Kidney (tissue), 14 donors: Measurements from ENCODE around the gene RABL6. TPM values are rescaled to one million over a fixed set of nuclear protein-coding genes. Genes with fewer than 3 reads are reported as not detected.

ENCODE experiments used
- DNase-seq, 5 donors: peaks; one replicate each; pipeline ENCODE4 v3.0.0-alpha.2; 2013 to 2020
- FAIRE-seq: peaks from 2 replicates; lab custom pipeline; 2012; peaks lifted over from hg19 to GRCh38; lab: Jason Lieb, UNC
- H3K27ac ChIP-seq, 2 donors: one replicate each; pipeline ENCODE4 v1.7.0; 2013; ENCODE audit warnings: low read depth in 2 of 2, low read length in 2 of 2, inconsistent platforms in 1 of 2
- H3K27me3 ChIP-seq: one replicate; pipeline ENCODE4 v1.7.1; 2013; ENCODE audit warnings: low read length, inconsistent platforms; ENCODE audit not compliant: control insufficient read depth, insufficient read depth
- H3K36me3 ChIP-seq, 3 donors: one replicate each; pipeline versions ENCODE4 v1.7.0 to v1.7.1; 2013; ENCODE audit warnings: low read length in 3 of 3, control low read depth in 1 of 3, inconsistent platforms in 1 of 3; ENCODE audit not compliant: insufficient read depth in 3 of 3, control insufficient read depth in 2 of 3
- H3K4me1 ChIP-seq, 3 donors: one replicate each; pipeline versions ENCODE4 v1.7.0 to v1.7.1; 2013; ENCODE audit warnings: low read length in 3 of 3, inconsistent platforms in 1 of 3, low read depth in 1 of 3; ENCODE audit not compliant: control insufficient read depth in 2 of 3, insufficient read depth in 2 of 3
- H3K4me3 ChIP-seq, 3 donors: one replicate each; pipeline versions ENCODE4 v1.7.0 to v1.8.1; 2013; ENCODE audit warnings: low read length in 3 of 3, control low read depth in 1 of 3, inconsistent platforms in 1 of 3
- H3K9ac ChIP-seq, 3 donors: one replicate each; pipeline versions ENCODE4 v1.7.0 to v1.7.1; 2013; ENCODE audit warnings: low read length in 3 of 3, control low read depth in 1 of 3, inconsistent platforms in 1 of 3
- H3K9me3 ChIP-seq, 3 donors: one replicate each; pipeline versions ENCODE4 v1.7.0 to v1.7.1; 2013; ENCODE audit warnings: low read length in 3 of 3, control low read depth in 1 of 3, inconsistent platforms in 1 of 3; ENCODE audit not compliant: control insufficient read depth in 2 of 3, insufficient read depth in 1 of 3
- CTCF ChIP-seq: IDR thresholded peaks from 3 replicates; pipeline ENCODE4 v1.5.1; 2012; ENCODE audit warnings: mild to moderate bottlenecking, moderate library complexity, borderline replicate concordance; ENCODE audit not compliant: insufficient read depth; ENCODE audit errors: extremely low read depth
- intact Hi-C: fragments of 100-400 bp; cut with DNase I; formaldehyde crosslinking; loops from one replicate; pipeline ENCODE4 v1.11.1; 2022
- polyA plus RNA-seq: library from polyadenylated mRNA; stranded (reverse); fragments of 350-450 nt; fragmentation: Illumina TruSeq; extraction: RNeasy Lipid Tissue Mini Kit (QIAGEN cat#74804); gene quantifications from one replicate; pipeline ENCODE4 v1.2.3, GENCODE V29; 2014; ENCODE audit warnings: low read depth, low replicate concordance; ENCODE audit not compliant: insufficient read depth
- total RNA-seq: library from RNA; stranded (reverse); fragmentation: NEBNext Ultra II Directional; extraction: Animal tissue kit (Norgen Biotek cat#: 25700); gene quantifications from one replicate; pipeline ENCODE4 v1.2.1, GENCODE V29; 2021
- donor health status: control.
- donor health status: control.
- donor health status: control.
- donor health status: control.
- donor health status: control.
- donor health status: DM: yes; HTN: yes; CAD: no.
- donor health status: Normal renal cell carcinoma (clear cell type).

Gene RABL6
- total and polyA plus RNA-seq, 2 donors from 2014 or later = 60.4 to 70.3 TPM

GRCh38 chr9:136861874-136862457, 54.2 kb downstream of the RABL6 start:
- Histone ChIP-seq H3K36me3 (peaks cover 0 to 23% (median 12%) of the 10 kb centered on the region in 3 donors), H3K4me3 (no peak overlapping the region), H3K27ac (no peak overlapping the region), H3K4me1 (peaks cover 0 to 22% (median 15%) of the 10 kb centered on the region in 3 donors), H3K9ac (no peak overlapping the region), H3K9me3 (no peaks in the 10 kb centered on the region), H3K27me3 (no peaks in the 10 kb centered on the region)
- no peak for FAIRE-seq
- no peak for DNase-seq
- intact Hi-C loops = no loop called here
- no peak for TF ChIP-seq CTCF

DNA sequence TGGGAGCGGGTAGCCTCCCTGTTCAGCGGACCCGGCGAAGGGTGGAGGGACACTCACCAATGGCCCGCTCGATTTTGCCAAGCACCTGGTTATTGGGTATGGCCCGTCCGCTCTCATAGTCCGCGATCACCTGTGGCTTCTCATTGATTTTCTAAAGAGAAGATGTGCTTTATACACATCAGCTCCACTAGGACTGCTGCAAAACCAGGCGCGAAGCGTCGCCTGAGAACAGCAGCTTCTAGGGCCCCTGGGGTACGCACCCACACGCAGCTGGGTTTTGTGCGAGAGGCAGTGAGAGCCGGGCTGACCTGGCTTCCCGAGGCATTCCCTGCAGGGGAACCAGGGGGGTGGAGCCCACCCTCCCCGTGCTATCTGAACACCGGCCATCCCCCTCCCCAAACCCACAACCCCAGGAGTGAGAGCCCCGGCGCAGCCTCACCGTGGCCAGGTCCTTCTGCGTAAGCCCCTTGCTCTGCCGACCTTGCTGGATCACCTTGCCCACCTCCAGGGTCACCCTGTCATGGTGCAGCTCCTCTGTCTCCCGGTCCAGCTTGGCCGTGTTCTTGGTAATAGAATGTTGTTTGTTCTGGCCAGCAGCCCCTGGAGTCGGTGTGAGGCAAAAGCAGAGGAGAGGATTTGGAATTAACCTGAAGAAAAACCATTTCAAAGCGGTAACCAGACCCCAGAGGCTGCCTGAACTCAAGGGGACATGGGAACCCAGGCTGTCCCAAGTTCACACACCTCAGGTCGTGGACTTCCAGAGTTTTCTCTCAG, 55.3 kb downstream of the RABL6 start:
- Histone ChIP-seq H3K9me3 (no peaks in the 10 kb centered on the region), H3K9ac (no peak overlapping the region), H3K4me3 (no peak overlapping the region), H3K27me3 (no peaks in the 10 kb centered on the region), H3K36me3 (peaks cover 0 to 23% (median 12%) of the 10 kb centered on the region in 3 donors), H3K4me1 (peaks cover 0 to 20% (median 15%) of the 10 kb centered on the region in 3 donors), H3K27ac (no peak overlapping the region)
- intact Hi-C loops = no loop called here
- DNase-seq (peak in 1 of 5 donors; percentile 64), FAIRE-seq (no peak)
- TF ChIP-seq CTCF = no peak

DNA sequence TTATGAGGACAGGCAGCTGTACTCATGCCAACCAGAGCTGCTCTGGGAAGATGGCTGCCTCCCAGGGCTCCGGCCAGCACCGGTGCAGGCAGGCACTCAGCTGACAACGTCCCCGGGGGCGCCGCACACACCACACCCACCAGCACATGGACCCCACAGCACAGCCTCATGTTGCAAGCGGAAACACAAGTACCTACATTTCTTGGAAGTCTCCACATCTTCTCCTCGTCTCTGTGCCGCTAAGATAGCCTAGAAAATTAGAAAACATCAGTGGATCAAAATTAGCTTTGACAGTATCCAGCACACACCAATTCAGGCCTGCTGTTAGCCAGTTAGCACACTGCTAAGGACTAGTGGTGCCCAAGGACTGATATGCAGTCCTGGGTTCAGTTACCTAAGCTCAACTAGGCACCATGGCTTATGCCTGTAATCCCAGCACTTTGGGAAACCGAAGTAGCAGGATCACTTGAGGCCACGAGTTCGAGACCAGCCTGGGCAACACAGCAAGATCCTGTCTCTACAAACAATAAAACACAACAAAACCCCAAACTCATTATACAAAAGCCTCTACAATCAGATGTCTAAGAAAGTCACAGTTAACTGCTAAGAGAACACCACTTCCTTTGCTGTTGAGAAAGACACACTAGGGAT, 56.0 kb downstream of the RABL6 start:
- Histone ChIP-seq H3K9ac (peak overlapping the region in 1 of 3 donors; percentile 12), H3K36me3 (peaks cover 0 to 23% (median 12%) of the 10 kb centered on the region in 3 donors), H3K27me3 (no peaks in the 10 kb centered on the region), H3K9me3 (no peaks in the 10 kb centered on the region), H3K4me1 (peaks cover 0 to 20% (median 15%) of the 10 kb centered on the region in 3 donors), H3K4me3 (no peak overlapping the region), H3K27ac (peak overlapping the region in 1 of 2 donors; percentile 23)
- TF ChIP-seq CTCF = no peak
- FAIRE-seq (no peak), DNase-seq (peak in 1 of 5 donors; percentile 67)
- intact Hi-C loops = no loop called here
